GM23338 (cell line): ENCODE results near the gene SORCS2. TPM values are rescaled to one million over a fixed set of nuclear protein-coding genes. Genes with fewer than 3 reads are reported as not detected.

Experiments
- ATAC-seq: fragments of 200-7000 bp; cut with Tn5 transposase; 3 replicates; pipeline ENCODE4 v1.9.1; 2020
- DNase-seq: peaks from one replicate; pipeline ENCODE4 v3.0.0-alpha.2; 2015; ENCODE audit warnings: low spot score
- H2AFZ ChIP-seq: fragments of 200-600 bp; sonication (generic); 2 replicates; pipeline ENCODE4 v1.8.0; 2016; ENCODE audit warnings: antibody characterized with exemption, mild to moderate bottlenecking, moderate library complexity
- H3F3A ChIP-seq: fragments of 200-600 bp; sonication (generic); replicated peaks from 2 replicates; pipeline ENCODE4 v1.8.0; 2017; ENCODE audit warnings: antibody characterized with exemption, mixed run types, low read depth
- H3K27ac ChIP-seq: fragments of 200-600 bp; sonication (generic); 2 replicates; pipeline ENCODE4 v1.6.1; 2016; ENCODE audit warnings: low read depth
- H3K27me3 ChIP-seq: fragments of 200-600 bp; sonication (generic); 2 replicates; pipeline ENCODE4 v1.8.0; 2016; ENCODE audit warnings: mild to moderate bottlenecking, mixed run types, moderate library complexity; ENCODE audit not compliant: insufficient read depth
- H3K36me3 ChIP-seq: fragments of 200-600 bp; sonication (generic); 2 replicates; pipeline ENCODE4 v1.8.0; 2016; ENCODE audit warnings: mild to moderate bottlenecking; ENCODE audit not compliant: insufficient read depth
- H3K4me1 ChIP-seq: fragments of 200-600 bp; sonication (generic); 2 replicates; pipeline ENCODE4 v1.8.0; 2016; ENCODE audit warnings: mild to moderate bottlenecking, moderate library complexity; ENCODE audit not compliant: insufficient read depth
- H3K4me2 ChIP-seq: fragments of 200-600 bp; sonication (generic); 2 replicates; pipeline ENCODE4 v1.7.1; 2017; ENCODE audit warnings: mixed run types
- H3K4me3 ChIP-seq: fragments of 200-600 bp; sonication (generic); 2 replicates; pipeline ENCODE4 v1.6.1; 2016; ENCODE audit warnings: mixed run types
- H3K79me2 ChIP-seq: fragments of 200-600 bp; sonication (generic); replicated peaks from 2 replicates; pipeline ENCODE4 v1.8.0; 2017; ENCODE audit warnings: mild to moderate bottlenecking; ENCODE audit not compliant: insufficient read depth
- H3K9me2 ChIP-seq: fragments of 200-600 bp; sonication (generic); 2 replicates; pipeline ENCODE4 v1.8.0; 2017; ENCODE audit not compliant: insufficient read depth
- H4K20me1 ChIP-seq: fragments of 200-600 bp; sonication (generic); replicated peaks from 2 replicates; pipeline ENCODE4 v1.8.0; 2017; ENCODE audit warnings: mild to moderate bottlenecking; ENCODE audit not compliant: insufficient read depth
- H3K27ac Mint-ChIP-seq: 2 replicates; pipeline ENCODE4 v1.8.0; 2020; ENCODE audit warnings: inconsistent platforms, mild to moderate bottlenecking, moderate library complexity, mixed read lengths
- H3K27me3 Mint-ChIP-seq: 3 replicates; pipeline ENCODE4 v1.8.0; 2022; ENCODE audit warnings: low read depth, mild to moderate bottlenecking, moderate library complexity, mixed read lengths, inconsistent platforms; ENCODE audit not compliant: insufficient read depth, poor library complexity
- H3K36me3 Mint-ChIP-seq: 3 replicates; pipeline ENCODE4 v1.8.0; 2021; ENCODE audit warnings: low read depth, mild to moderate bottlenecking, inconsistent platforms, moderate library complexity, mixed read lengths
- H3K4me1 Mint-ChIP-seq: 3 replicates; pipeline ENCODE4 v1.8.0; 2020; ENCODE audit warnings: mild to moderate bottlenecking, inconsistent platforms, mixed read lengths
- H3K4me3 Mint-ChIP-seq: 3 replicates; pipeline ENCODE4 v1.8.0; 2021; ENCODE audit warnings: moderate library complexity, mild to moderate bottlenecking, inconsistent platforms, mixed read lengths
- H3K9me3 Mint-ChIP-seq: 3 replicates; pipeline ENCODE4 v1.8.0; 2020; ENCODE audit warnings: moderate library complexity, mild to moderate bottlenecking, inconsistent platforms, mixed read lengths
- EZH2 ChIP-seq: fragments of 200-600 bp; sonication (generic); IDR thresholded peaks from one replicate; pipeline ENCODE4 v1.8.0; 2017; ENCODE audit warnings: antibody characterized with exemption, mild to moderate bottlenecking, low read depth; ENCODE audit not compliant: unreplicated experiment
- STAT1 ChIP-seq: IDR thresholded peaks from one replicate; pipeline ENCODE4 v1.6.1; 2016; ENCODE audit warnings: antibody characterized with exemption; ENCODE audit not compliant: unreplicated experiment
- ZNF114 ChIP-seq: fragments of 250-450 bp; sonication (Bioruptor Pico); IDR thresholded peaks from 2 replicates; pipeline ENCODE4 v1.5.0; 2020; ENCODE audit warnings: mild to moderate bottlenecking, moderate library complexity
- ZNF331 ChIP-seq: fragments of 250-450 bp; sonication (Bioruptor Pico); IDR thresholded peaks from 2 replicates; pipeline ENCODE4 v1.5.0; 2020; ENCODE audit warnings: low read depth, mild to moderate bottlenecking, moderate library complexity
- polyA plus RNA-seq: library from polyadenylated mRNA; unstranded; fragments of >200 nt; fragmentation: Nextera tagmentation; extraction: Ambion mirVana; gene quantifications from 2 replicates; pipeline ENCODE4 v1.2.1, GENCODE V29; 2016
- total RNA-seq: library from RNA; depleted of rRNA; stranded (reverse); fragments of >200 nt; shearing (Covaris generic); gene quantifications from 2 replicates; pipeline ENCODE4 v1.2.3, GENCODE V29; 2014
- TF ChIP-seq, protein P1 (sequence below): fragments of 250-450 bp; sonication (Bioruptor Pico); IDR thresholded peaks from 2 replicates; pipeline ENCODE4 v1.5.0; 2020; ENCODE audit warnings: mild to moderate bottlenecking, moderate library complexity
- TF ChIP-seq, protein P2 (sequence below), 2 experiments: fragments of 200-600 bp in 1 of 2; sonication (generic) in 1 of 2; conservative IDR thresholded peaks; 2 replicates each; pipeline versions ENCODE4 v1.5.1 to v1.6.1; 2016 to 2017; ENCODE audit warnings: antibody characterized with exemption in 2 of 2, low read depth in 2 of 2, mild to moderate bottlenecking in 2 of 2, moderate library complexity in 1 of 2

The SORCS2 gene
- total and polyA plus RNA-seq, 2 experiments from 2014 or later, result 0.47 to 2.4 TPM

DNA sequence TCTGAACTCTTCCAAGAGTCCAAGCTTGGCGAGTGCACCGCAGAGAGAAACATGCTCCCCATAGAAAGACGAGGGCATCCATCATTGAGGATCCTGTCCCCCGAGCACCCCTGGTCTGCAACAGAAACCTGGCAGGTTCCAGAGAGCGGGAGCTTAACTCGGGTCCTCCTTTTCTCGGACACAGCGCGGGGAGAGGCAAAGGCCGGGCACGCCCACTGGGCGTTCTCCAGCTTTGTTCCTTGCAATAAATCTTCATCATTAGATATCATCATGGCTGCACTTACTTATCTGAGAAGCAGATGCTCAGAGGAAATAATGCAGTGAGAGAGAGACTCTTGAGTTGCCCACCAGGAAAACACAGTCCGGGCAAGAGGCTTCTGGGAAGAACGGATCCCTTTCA is 332.5 kb downstream of the SORCS2 start (continued):
- TF ChIP-seq, protein P1, sequence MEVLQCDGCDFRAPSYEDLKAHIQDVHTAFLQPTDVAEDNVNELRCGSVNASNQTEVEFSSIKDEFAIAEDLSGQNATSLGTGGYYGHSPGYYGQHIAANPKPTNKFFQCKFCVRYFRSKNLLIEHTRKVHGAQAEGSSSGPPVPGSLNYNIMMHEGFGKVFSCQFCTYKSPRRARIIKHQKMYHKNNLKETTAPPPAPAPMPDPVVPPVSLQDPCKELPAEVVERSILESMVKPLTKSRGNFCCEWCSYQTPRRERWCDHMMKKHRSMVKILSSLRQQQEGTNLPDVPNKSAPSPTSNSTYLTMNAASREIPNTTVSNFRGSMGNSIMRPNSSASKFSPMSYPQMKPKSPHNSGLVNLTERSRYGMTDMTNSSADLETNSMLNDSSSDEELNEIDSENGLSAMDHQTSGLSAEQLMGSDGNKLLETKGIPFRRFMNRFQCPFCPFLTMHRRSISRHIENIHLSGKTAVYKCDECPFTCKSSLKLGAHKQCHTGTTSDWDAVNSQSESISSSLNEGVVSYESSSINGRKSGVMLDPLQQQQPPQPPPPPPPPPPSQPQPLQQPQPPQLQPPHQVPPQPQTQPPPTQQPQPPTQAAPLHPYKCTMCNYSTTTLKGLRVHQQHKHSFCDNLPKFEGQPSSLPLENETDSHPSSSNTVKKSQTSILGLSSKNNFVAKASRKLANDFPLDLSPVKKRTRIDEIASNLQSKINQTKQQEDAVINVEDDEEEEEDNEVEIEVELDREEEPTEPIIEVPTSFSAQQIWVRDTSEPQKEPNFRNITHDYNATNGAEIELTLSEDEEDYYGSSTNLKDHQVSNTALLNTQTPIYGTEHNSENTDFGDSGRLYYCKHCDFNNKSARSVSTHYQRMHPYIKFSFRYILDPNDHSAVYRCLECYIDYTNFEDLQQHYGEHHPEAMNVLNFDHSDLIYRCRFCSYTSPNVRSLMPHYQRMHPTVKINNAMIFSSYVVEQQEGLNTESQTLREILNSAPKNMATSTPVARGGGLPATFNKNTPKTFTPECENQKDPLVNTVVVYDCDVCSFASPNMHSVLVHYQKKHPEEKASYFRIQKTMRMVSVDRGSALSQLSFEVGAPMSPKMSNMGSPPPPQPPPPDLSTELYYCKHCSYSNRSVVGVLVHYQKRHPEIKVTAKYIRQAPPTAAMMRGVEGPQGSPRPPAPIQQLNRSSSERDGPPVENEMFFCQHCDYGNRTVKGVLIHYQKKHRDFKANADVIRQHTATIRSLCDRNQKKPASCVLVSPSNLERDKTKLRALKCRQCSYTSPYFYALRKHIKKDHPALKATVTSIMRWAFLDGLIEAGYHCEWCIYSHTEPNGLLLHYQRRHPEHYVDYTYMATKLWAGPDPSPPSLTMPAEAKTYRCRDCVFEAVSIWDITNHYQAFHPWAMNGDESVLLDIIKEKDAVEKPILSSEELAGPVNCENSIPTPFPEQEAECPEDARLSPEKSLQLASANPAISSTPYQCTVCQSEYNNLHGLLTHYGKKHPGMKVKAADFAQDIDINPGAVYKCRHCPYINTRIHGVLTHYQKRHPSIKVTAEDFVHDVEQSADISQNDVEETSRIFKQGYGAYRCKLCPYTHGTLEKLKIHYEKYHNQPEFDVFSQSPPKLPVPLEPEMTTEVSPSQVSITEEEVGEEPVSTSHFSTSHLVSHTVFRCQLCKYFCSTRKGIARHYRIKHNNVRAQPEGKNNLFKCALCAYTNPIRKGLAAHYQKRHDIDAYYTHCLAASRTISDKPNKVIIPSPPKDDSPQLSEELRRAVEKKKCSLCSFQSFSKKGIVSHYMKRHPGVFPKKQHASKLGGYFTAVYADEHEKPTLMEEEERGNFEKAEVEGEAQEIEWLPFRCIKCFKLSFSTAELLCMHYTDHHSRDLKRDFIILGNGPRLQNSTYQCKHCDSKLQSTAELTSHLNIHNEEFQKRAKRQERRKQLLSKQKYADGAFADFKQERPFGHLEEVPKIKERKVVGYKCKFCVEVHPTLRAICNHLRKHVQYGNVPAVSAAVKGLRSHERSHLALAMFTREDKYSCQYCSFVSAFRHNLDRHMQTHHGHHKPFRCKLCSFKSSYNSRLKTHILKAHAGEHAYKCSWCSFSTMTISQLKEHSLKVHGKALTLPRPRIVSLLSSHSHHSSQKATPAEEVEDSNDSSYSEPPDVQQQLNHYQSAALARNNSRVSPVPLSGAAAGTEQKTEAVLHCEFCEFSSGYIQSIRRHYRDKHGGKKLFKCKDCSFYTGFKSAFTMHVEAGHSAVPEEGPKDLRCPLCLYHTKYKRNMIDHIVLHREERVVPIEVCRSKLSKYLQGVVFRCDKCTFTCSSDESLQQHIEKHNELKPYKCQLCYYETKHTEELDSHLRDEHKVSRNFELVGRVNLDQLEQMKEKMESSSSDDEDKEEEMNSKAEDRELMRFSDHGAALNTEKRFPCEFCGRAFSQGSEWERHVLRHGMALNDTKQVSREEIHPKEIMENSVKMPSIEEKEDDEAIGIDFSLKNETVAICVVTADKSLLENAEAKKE (CRISPR knock-in tag), result no peak
- TF ChIP-seq ZNF114 (CRISPR knock-in tag) (no peak), STAT1 (no peak)

DNA sequence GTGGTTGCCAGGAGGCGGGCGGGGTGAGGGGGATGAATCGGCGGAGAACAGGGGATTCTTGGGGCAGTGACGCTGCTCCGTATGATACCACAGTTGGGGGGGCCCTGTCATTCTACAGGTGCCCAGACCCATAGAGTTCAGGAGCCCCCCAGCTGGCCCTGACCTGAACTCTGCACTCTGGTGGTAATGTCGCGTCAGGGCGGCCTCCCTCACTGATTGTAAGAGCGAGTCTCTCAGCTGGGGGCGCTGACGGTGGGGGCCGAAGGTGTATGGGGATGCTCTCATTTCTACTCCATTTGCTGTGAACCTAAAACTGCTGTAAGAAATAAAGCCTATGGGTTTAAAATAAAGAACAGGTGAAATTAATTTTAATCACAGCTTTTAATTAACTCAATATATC is 334.2 kb downstream of the SORCS2 start:
- Mint-ChIP-seq H3K36me3 (no peaks in the 10 kb centered on the region), H3K27me3 (peaks cover 12% of the 10 kb centered on the region), H3K4me1 (peaks cover 28% of the 10 kb centered on the region), H3K9me3 (no peaks in the 10 kb centered on the region), H3K4me3 (no peak overlapping the region), H3K27ac (no peak overlapping the region)
- Histone ChIP-seq H3K4me1 (peaks cover 6% of the 10 kb centered on the region; the same call in 1 of the 2 replicates), H3K79me2 (no peaks in the 10 kb centered on the region), H3K9me2 (no peaks in the 10 kb centered on the region), H3K4me2 (no peak overlapping the region), H3K36me3 (no peaks in the 10 kb centered on the region), H4K20me1 (no peaks in the 10 kb centered on the region), H3F3A (no peaks in the 10 kb centered on the region), H3K4me3 (no peak overlapping the region), H2AFZ (no peak overlapping the region), H3K27ac (no peak overlapping the region), H3K27me3 (no peaks in the 10 kb centered on the region)
- DNase-seq (peak; percentile 50), ATAC-seq (peak; percentile 51)
- no peak for TF ChIP-seq ZNF331 (CRISPR knock-in tag)
- TF ChIP-seq, protein P2, sequence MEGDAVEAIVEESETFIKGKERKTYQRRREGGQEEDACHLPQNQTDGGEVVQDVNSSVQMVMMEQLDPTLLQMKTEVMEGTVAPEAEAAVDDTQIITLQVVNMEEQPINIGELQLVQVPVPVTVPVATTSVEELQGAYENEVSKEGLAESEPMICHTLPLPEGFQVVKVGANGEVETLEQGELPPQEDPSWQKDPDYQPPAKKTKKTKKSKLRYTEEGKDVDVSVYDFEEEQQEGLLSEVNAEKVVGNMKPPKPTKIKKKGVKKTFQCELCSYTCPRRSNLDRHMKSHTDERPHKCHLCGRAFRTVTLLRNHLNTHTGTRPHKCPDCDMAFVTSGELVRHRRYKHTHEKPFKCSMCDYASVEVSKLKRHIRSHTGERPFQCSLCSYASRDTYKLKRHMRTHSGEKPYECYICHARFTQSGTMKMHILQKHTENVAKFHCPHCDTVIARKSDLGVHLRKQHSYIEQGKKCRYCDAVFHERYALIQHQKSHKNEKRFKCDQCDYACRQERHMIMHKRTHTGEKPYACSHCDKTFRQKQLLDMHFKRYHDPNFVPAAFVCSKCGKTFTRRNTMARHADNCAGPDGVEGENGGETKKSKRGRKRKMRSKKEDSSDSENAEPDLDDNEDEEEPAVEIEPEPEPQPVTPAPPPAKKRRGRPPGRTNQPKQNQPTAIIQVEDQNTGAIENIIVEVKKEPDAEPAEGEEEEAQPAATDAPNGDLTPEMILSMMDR (conservative IDR thresholded peaks at IDR 0.05; ENCODE audit: low read depth in 2 of 2), result peak; percentile 47 to 50
- no peak for TF ChIP-seq EZH2
